ENCODE measurements around the gene CNGB1.
"Not testable (repeated sequence)": the region's sequence is repeated elsewhere in the genome, so short reads cannot be mapped to it uniquely, and the experiment has no call there.

Gene CNGB1

GRCh38 chr16:57883480-57883879, 87.4 kb downstream of the CNGB1 start:
- no peak for DNase-seq

GRCh38 chr16:57882792-57883191, 88.1 kb downstream of the CNGB1 start:
- DNase-seq, result peak; percentile 13

- DNase-seq, result no peak
Observed at GRCh38 chr16:57882206-57882605, 88.7 kb downstream of the CNGB1 start.

GRCh38 chr16:57878586-57878985, 92.3 kb downstream of the CNGB1 start:
- no peak for DNase-seq

DNA sequence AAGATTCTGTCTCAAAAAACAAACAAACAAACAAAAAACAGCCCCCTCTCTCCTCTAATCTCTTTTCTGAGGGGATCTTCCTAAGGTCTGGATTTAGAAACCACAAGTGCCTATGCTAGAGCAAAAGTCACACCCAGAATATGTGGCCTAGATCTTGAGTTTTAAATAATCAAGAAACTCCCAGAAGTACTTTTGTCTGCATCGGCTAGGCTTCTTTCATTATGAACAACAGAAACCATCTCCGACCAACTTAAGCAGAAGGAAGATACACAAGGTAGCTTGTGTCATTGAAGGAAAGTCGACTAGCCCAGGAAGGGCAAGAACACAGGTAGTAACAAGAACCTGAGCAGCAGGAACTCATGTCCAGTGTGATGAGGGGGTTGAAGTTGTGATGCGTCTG, 94.7 kb downstream of the CNGB1 start:
- DNase-seq, result no peak

DNA sequence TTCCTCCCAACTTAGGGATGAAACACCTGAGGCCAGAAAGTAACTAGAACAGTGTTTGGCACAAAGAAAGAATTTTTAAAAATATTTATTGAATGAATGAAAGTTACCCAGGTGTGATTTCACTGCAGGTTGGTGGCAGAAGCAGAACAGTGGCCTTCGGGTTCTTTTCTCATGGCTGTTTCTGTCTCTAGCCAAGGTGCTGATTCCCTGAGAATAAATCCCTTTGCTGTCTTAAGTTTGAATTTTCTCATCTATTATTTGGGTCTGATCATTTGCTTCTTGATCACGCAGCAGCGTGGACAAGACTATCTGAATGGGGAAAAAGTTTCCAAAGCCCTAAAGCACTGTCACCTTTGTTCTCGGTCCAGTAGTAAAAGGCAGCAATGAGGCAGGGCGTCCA, 95.6 kb downstream of the CNGB1 start:
- no peak for DNase-seq

DNA sequence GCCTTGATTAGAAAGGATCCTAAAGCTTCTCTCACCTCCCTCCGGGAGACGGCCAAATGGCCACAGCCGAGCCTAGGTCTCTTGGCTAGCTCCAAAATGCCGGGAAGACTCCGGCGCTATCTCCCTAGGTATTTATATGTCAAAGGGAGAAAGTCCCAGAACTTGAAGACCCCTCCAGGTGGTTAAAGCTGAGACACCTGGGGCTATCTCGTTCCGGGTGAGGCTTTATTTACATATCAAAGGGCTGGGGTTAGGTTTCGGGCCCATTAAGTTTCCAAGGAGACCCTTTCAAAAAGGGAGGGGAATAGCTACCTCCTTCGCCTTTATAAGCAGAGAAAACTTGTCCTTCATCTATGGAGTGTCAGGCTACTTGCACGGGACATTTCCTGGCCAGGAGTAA, 97.7 kb downstream of the CNGB1 start:
- DNase-seq, result no peak

DNA sequence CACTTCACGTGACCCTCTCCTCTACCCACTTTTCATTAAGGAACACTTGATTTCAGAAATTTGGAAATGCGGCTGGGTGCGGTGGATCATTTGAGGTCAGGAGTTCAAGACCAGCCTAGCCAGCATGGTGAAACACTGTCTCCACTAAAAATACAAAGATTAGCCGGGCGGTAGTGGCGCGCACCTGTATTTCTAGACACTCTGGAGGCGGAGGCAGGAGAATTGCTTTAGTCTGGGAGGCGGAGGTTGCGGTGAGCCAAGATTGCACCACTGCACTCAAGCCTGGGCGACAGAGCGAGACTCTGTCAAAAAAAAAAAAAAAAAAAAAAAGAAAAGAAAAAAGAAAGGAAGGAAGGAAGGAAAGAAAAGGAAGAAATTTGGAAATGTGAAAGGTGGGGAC, 98.2 kb downstream of the CNGB1 start:
- not testable (repeated sequence) for DNase-seq

GRCh38 chr16:57871456-57871855, 99.5 kb downstream of the CNGB1 start:
- peak; percentile 86 for DNase-seq

- DNase-seq, result no peak
Observed at GRCh38 chr16:57870753-57871454, 100.0 kb downstream of the CNGB1 start.

DNA sequence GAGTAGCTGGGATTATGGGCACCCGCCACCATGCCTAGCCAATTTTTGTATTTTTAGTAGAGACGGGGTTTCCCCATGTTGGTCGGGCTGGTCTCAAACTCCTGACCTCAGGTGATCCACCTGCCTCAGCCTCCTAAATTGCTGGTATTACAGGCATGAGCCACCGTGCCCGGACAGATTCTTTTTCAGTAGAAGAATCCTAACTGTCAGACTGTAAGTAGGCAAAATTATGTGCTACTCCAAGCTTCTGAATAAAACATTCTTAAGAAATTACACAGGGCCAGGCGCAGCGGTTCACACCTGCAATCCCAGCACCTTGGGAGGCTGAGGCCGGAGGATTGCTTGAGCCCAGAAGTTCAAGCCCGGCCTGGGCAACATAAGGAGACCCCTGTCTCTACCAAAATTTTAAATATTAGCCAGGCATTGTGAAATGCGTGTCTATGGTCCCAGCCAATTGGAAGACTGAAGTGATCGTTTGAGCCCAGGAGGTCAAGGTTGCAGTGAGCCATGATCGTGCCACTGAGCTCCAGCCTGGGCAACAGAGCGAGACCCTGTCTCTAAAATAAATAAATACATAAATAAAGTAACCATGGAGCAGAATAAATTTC, 101.9 kb downstream of the CNGB1 start:
- DNase-seq, result no peak

GRCh38 chr16:57867000-57867561, 103.8 kb downstream of the CNGB1 start:
- DNase-seq, result no peak

DNA sequence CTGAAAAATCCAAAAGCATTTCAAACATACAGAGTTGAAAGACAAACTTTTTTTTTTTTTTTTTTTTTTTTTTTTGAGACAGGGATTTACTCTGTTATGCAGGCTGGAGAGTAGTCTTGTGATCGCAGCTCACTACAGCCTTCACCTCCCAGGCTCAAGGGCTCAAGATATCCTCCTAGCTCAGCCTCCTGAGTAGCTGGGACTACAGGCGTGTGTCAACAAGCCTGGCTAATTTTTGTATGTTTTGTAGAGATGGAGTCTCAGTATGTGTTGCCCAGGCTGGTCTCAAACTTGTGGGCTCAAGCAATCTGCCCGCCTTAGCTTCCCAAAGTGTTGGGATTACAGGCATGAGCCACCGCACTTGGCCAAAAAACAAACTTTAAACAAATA, 104.4 kb downstream of the CNGB1 start:
- no peak for DNase-seq

GRCh38 chr16:57865746-57866528, 105.0 kb downstream of the CNGB1 start:
- DNase-seq, result no peak

GRCh38 chr16:57863434-57864160, 107.3 kb downstream of the CNGB1 start:
- peak; percentile 67 for DNase-seq

GRCh38 chr16:57862698-57863433, 108.1 kb downstream of the CNGB1 start:
- DNase-seq, result no peak

DNA sequence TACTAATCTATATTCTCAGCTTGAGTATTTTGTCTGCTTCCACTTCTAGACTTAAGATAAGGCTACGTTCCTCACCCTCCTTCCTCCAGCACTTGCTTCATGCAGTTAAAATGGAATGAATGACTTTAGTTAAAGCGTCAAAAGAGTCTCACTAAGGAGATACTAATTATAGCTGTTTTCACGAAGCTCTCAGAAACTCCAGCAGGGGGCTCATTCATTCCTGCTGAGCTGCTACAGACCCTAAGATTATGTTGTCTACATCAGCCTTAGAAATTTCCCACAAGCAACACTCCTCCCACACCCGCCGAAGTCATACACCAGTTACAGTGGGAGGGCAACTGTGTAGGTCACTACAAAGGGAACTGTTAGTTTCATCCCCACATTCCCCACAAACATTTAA, 111.6 kb downstream of the CNGB1 start:
- peak; percentile 22 for DNase-seq

GRCh38 chr16:57858635-57859034, 112.3 kb downstream of the CNGB1 start:
- DNase-seq, result no peak

DNA sequence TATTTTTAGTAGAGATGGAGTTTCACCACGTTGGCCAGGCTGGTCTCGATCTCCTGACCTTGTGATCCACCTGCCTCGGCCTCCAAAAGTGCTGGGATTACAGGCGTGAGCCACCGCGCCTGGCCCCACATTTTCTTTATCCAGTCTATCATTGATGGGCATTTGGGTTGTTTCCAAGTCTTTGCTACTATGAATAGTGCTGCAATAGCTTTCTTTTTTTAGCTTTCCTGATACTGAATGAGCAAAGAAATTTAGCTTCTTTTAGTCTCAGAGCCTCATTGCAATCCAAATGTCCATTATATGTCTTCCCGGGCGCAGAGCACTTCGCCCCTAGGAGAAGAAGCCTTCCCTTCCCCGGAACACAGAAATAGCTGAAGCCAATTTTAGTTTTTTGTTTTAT, 112.9 kb downstream of the CNGB1 start:
- DNase-seq, result not testable (repeated sequence)

DNA sequence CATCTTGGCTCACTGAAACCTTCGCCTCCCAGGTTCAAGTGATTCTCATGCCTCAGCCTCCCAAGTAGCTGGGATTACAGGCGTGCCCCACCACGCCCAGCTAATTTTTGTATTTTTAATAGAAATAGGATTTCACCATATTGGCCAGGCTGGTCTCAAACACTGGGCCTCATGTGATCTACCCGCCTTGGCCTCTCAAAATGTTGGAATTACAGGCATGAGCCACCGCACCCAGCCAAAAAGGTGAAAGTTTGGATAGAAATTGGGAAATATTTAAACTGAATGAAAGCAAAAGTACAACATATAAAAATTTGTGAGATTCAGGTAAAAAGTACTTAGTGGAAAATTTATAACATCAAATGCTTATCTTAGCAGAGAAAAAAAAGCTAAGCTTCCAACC, 115.7 kb downstream of the CNGB1 start:
- no peak for DNase-seq

- no peak for DNase-seq
Observed at GRCh38 chr16:57852189-57852588, 118.7 kb downstream of the CNGB1 start.

GRCh38 chr16:57848181-57848580, 122.7 kb downstream of the CNGB1 start:
- no peak for DNase-seq

All from HCEC 1CT (cell line).